Measurements from ENCODE around the gene VAMP3.

Gene VAMP3

DNA sequence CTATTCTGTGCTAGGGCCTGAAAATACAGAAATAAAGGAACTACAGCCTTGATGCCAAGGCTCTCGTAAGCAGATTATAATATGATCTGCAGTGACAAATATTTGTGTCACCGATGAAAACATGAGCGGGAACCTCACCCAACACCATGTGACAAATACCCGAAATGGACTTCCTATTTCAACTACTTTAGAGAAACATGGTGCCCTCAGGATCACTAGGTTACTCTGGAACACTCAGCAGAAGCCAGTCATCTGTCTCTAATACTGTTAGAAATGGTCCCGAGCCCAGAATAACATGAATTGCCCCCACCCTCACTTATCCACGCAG, 463 bp upstream of the VAMP3 start:
- H3F3A ChIP-seq (ENCODE audit: insufficient read depth, low read length): no peaks in the 10 kb centered on the region
- peak overlapping the region; percentile 89 for H3K4me2 ChIP-seq (ENCODE audit: low read length)
- H3K36me3 ChIP-seq (ENCODE audit: insufficient read depth, low read length): peaks cover 13% of the 10 kb centered on the region; the same call in 1 of the 2 replicates
- H3K79me2 ChIP-seq (ENCODE audit: insufficient read depth, low read length): no peaks in the 10 kb centered on the region
- peaks cover 13% of the 10 kb centered on the region for H3K4me1 ChIP-seq (ENCODE audit: insufficient read depth, low read length, severe bottlenecking)
- TF ChIP-seq EZH2 (IDR thresholded peaks at IDR 0.05; ENCODE audit: borderline replicate concordance, low read length): no peak
- TF ChIP-seq, protein P1, sequence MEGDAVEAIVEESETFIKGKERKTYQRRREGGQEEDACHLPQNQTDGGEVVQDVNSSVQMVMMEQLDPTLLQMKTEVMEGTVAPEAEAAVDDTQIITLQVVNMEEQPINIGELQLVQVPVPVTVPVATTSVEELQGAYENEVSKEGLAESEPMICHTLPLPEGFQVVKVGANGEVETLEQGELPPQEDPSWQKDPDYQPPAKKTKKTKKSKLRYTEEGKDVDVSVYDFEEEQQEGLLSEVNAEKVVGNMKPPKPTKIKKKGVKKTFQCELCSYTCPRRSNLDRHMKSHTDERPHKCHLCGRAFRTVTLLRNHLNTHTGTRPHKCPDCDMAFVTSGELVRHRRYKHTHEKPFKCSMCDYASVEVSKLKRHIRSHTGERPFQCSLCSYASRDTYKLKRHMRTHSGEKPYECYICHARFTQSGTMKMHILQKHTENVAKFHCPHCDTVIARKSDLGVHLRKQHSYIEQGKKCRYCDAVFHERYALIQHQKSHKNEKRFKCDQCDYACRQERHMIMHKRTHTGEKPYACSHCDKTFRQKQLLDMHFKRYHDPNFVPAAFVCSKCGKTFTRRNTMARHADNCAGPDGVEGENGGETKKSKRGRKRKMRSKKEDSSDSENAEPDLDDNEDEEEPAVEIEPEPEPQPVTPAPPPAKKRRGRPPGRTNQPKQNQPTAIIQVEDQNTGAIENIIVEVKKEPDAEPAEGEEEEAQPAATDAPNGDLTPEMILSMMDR (IDR thresholded peaks at IDR 0.05; ENCODE audit: low read length): no peak
- H3K9me3 ChIP-seq (ENCODE audit: low read length): no peaks in the 10 kb centered on the region
- H3K9me2 ChIP-seq (ENCODE audit: low read depth, low read length): no peaks in the 10 kb centered on the region
- H3K4me3 ChIP-seq (ENCODE audit: low read depth, low read length, poor library complexity, severe bottlenecking): peak overlapping the region; percentile 84
- no peak overlapping the region for H3K27ac ChIP-seq (ENCODE audit: low read depth, low read length, poor library complexity, severe bottlenecking)
- H4K20me1 ChIP-seq (ENCODE audit: insufficient read depth, low read length): no peaks in the 10 kb centered on the region
- H3K9ac ChIP-seq (ENCODE audit: low read length): peak overlapping the region; percentile 60
- H3K27me3 ChIP-seq (ENCODE audit: insufficient read depth, low read length): no peaks in the 10 kb centered on the region
- H2AFZ ChIP-seq (ENCODE audit: low read length): peak overlapping the region; percentile 97

DNA sequence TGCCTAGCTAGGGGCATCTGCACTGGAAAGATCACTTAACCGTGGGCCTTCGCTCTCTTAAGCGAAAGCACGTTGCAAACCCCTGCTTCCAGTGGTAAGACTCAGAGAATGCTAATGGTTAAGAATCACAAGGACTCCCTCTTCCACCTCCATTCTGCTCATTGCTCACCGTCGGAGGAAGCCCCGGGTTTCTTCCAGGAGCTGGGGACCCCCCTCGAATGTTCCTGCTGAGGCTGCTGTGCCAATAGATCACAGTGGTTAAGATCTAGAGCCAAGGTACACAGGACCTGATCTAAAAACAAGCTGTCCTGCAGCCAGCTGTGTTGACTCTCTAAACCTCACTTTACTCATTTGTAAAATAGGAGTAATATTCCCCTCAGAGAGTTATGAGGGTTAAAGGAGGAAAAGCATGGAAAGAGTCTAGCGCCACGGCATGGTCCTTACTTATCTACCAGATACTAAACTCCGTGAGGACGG, 765 bp downstream of the VAMP3 start:
- Histone ChIP-seq H3K4me2 (ENCODE audit: low read length) (peak overlapping the region; percentile 91), H3K9ac (ENCODE audit: low read length) (peak overlapping the region; percentile 77), H3K27me3 (ENCODE audit: insufficient read depth, low read length) (no peaks in the 10 kb centered on the region), H3K4me1 (ENCODE audit: insufficient read depth, low read length, severe bottlenecking) (peaks cover 13% of the 10 kb centered on the region), H3K36me3 (ENCODE audit: insufficient read depth, low read length) (peaks cover 21% of the 10 kb centered on the region; the same call in 1 of the 2 replicates), H3K79me2 (ENCODE audit: insufficient read depth, low read length) (no peaks in the 10 kb centered on the region), H3K27ac (ENCODE audit: low read depth, low read length, poor library complexity, severe bottlenecking) (no peak overlapping the region), H2AFZ (ENCODE audit: low read length) (no peak overlapping the region), H3K9me3 (ENCODE audit: low read length) (no peaks in the 10 kb centered on the region), H3F3A (ENCODE audit: insufficient read depth, low read length) (no peaks in the 10 kb centered on the region), H3K4me3 (ENCODE audit: low read depth, low read length, poor library complexity, severe bottlenecking) (peak overlapping the region; percentile 84), H4K20me1 (ENCODE audit: insufficient read depth, low read length) (no peaks in the 10 kb centered on the region), H3K9me2 (ENCODE audit: low read depth, low read length) (no peaks in the 10 kb centered on the region)
- no peak for TF ChIP-seq EZH2 (IDR thresholded peaks at IDR 0.05; ENCODE audit: borderline replicate concordance, low read length)
- TF ChIP-seq, protein P1 (IDR thresholded peaks at IDR 0.05; ENCODE audit: low read length): no peak

DNA sequence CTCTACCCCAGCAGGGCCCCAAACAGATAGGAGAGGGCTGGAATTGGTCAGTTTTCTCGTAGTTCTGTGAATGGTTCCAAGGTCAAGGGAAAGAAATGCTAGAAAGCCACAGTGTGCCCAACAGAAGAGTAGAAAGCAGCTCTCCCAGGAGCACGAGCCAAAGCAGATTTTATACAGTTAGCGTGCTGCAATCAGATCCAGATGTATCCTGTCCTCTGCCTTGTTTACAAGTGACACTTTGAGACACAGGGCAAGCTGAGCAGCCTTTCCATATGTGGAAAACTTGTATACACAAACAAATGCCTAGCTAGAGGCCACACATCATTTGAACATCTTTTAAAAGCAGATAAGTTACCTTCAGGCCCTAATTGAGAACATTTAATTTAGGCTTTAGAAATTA, 6.5 kb downstream of the VAMP3 start:
- H3K27me3 ChIP-seq (ENCODE audit: insufficient read depth, low read length): no peaks in the 10 kb centered on the region
- no peak overlapping the region for H3K27ac ChIP-seq (ENCODE audit: low read depth, low read length, poor library complexity, severe bottlenecking)
- no peak overlapping the region for H2AFZ ChIP-seq (ENCODE audit: low read length)
- no peak overlapping the region for H3K4me3 ChIP-seq (ENCODE audit: low read depth, low read length, poor library complexity, severe bottlenecking)
- H3F3A ChIP-seq (ENCODE audit: insufficient read depth, low read length): no peaks in the 10 kb centered on the region
- H3K4me2 ChIP-seq (ENCODE audit: low read length): no peak overlapping the region
- H3K9me2 ChIP-seq (ENCODE audit: low read depth, low read length): no peaks in the 10 kb centered on the region
- no peaks in the 10 kb centered on the region for H3K79me2 ChIP-seq (ENCODE audit: insufficient read depth, low read length)
- H4K20me1 ChIP-seq (ENCODE audit: insufficient read depth, low read length): no peaks in the 10 kb centered on the region
- no peak overlapping the region for H3K9ac ChIP-seq (ENCODE audit: low read length)
- TF ChIP-seq, protein P1 (IDR thresholded peaks at IDR 0.05; ENCODE audit: low read length): no peak
- H3K36me3 ChIP-seq (ENCODE audit: insufficient read depth, low read length): peaks cover 56% of the 10 kb centered on the region
- H3K4me1 ChIP-seq (ENCODE audit: insufficient read depth, low read length, severe bottlenecking): peaks cover 9% of the 10 kb centered on the region
- H3K9me3 ChIP-seq (ENCODE audit: low read length): no peaks in the 10 kb centered on the region

All from OCI-LY1 (cell line).